ENCODE data around the gene CCDC7.
"Not testable (repeated sequence)": the region's sequence is repeated elsewhere in the genome, so short reads cannot be mapped to it uniquely, and the experiment has no call there.

The CCDC7 gene

DNA sequence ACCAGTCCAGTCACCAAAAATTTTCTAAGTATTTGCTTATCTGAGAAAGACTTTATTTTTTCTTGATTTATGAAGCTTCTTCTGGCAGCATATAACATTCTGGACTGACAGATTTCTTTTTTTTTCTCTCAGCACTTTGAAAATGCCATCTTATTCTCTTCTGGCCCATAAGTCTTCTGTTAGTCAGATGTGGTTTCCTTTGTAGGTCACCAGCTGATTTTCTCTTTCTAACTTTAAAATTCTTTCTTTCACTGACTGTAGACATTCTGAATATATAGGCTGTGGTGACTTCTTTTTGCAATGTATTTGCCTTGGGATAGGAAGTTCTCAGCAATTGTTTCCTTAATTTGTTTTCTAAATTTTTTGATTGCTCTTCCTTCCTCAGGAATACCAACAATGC, 172.5 kb downstream of the CCDC7 start:
- Histone ChIP-seq H3K27ac (ENCODE audit: insufficient read depth, low read depth, low read length, poor library complexity, severe bottlenecking) (no peak overlapping the region), H3K36me3 (ENCODE audit: control insufficient read depth, insufficient read depth, low read length) (no peaks in the 10 kb centered on the region), H3K9me3 (ENCODE audit: control insufficient read depth, low read length) (no peaks in the 10 kb centered on the region), H3K4me1 (ENCODE audit: control insufficient read depth, insufficient read depth, low read length) (no peaks in the 10 kb centered on the region), H3K4me3 (ENCODE audit: insufficient read depth, low read depth, low read length) (no peak overlapping the region), H3K27me3 (ENCODE audit: control insufficient read depth, insufficient read depth, low read length, poor library complexity, severe bottlenecking) (no peaks in the 10 kb centered on the region)

DNA sequence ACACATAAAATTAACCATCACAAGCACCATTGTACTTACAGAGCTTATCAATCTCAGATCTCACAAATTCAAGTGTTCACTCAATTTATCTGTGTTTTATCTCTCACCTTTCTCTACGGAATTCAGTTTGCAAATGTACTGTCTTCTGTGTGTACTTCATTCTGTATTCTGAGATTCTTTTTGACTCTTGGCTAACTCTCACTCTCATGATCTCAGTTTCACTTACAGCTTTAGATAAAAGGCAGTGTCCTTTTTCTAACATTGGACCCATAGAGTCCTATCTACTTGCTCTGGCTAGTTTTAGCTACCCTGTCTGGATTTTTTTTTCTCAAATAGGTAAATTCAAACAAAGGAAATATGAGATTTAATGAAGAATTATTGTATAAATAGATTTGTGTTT, 176.0 kb downstream of the CCDC7 start:
- H3K36me3 ChIP-seq (ENCODE audit: control insufficient read depth, insufficient read depth, low read length) = no peaks in the 10 kb centered on the region
- H3K27ac ChIP-seq (ENCODE audit: insufficient read depth, low read depth, low read length, poor library complexity, severe bottlenecking) = no peak overlapping the region
- no peaks in the 10 kb centered on the region for H3K27me3 ChIP-seq (ENCODE audit: control insufficient read depth, insufficient read depth, low read length, poor library complexity, severe bottlenecking)
- no peaks in the 10 kb centered on the region for H3K4me1 ChIP-seq (ENCODE audit: control insufficient read depth, insufficient read depth, low read length)
- no peaks in the 10 kb centered on the region for H3K9me3 ChIP-seq (ENCODE audit: control insufficient read depth, low read length)
- WGBS, 2 experiments = 50 to 52% methylated on average over 1 of the region's 1 CpG
- no peak overlapping the region for H3K4me3 ChIP-seq (ENCODE audit: insufficient read depth, low read depth, low read length)

DNA sequence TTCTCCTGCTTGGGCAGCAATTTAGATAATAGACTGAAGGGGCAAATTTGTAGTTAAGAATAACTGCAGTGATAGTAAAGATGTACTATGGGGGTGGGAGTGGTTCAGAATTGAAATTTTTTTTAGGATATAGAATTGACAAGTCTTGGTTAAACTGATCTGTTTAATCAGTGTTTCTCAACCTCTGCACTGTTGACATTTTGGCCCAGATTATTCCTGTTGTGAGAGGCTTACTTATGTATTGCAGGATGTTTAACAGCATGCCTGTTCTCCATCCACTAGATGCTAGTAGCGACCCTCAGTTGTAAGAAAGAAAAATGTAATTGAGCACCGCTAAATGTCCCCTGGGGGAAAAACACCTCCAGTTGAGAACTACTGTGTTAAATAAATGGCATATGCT, 176.5 kb downstream of the CCDC7 start:
- Histone ChIP-seq H3K27me3 (ENCODE audit: control insufficient read depth, insufficient read depth, low read length, poor library complexity, severe bottlenecking) (no peaks in the 10 kb centered on the region), H3K36me3 (ENCODE audit: control insufficient read depth, insufficient read depth, low read length) (no peaks in the 10 kb centered on the region), H3K9me3 (ENCODE audit: control insufficient read depth, low read length) (no peaks in the 10 kb centered on the region), H3K4me3 (ENCODE audit: insufficient read depth, low read depth, low read length) (no peak overlapping the region), H3K27ac (ENCODE audit: insufficient read depth, low read depth, low read length, poor library complexity, severe bottlenecking) (no peak overlapping the region), H3K4me1 (ENCODE audit: control insufficient read depth, insufficient read depth, low read length) (no peaks in the 10 kb centered on the region)
- 94 to 97% methylated on average over 2 of the region's 2 CpGs for WGBS, 2 experiments

DNA sequence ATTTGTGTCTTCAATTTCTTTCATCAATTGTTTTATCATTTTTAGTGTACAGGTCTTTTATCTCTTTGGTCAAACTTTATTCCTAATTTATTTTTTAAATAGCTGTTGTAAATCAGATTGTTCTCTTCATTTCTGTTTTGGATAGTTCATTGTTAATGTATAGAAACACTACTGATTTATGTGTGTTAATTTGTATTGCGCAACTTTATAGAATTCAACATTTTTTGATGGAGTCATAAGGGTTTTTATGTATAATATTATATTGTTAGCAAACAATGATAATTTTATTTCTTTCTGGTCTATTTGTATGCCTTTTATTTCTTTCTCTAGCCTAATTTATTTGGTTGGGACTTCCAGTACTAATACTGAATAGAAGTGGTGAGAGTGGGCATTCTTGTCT, 181.2 kb downstream of the CCDC7 start:
- no CpG with 5 or more reads among the region's 1 CpG for WGBS, 2 experiments
- H3K36me3 ChIP-seq (ENCODE audit: control insufficient read depth, insufficient read depth, low read length) = no peaks in the 10 kb centered on the region
- no peaks in the 10 kb centered on the region for H3K9me3 ChIP-seq (ENCODE audit: control insufficient read depth, low read length)
- no peak overlapping the region for H3K27ac ChIP-seq (ENCODE audit: insufficient read depth, low read depth, low read length, poor library complexity, severe bottlenecking)
- no peaks in the 10 kb centered on the region for H3K27me3 ChIP-seq (ENCODE audit: control insufficient read depth, insufficient read depth, low read length, poor library complexity, severe bottlenecking)
- H3K4me1 ChIP-seq (ENCODE audit: control insufficient read depth, insufficient read depth, low read length) = peaks cover 7% of the 10 kb centered on the region
- H3K4me3 ChIP-seq (ENCODE audit: insufficient read depth, low read depth, low read length) = no peak overlapping the region

DNA sequence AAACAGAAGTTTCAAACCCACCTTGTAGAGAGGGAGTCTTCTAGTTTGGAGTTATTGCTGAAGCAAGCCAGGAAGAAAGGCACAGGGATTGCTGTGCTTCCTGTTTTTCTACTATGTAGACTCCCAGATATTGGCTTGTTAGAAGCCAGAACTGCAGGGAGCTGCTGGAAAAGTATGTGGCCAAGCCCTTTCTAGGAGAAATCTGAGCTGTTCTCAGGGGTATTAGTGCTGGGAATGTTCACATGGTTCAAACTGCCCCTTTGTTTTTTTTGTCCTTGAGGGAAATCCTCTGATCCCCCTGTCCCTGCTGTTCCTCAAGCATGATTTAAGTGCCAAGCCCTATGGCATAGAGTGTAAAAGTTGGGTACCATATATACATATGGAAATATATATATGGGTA, 184.0 kb downstream of the CCDC7 start:
- Histone ChIP-seq H3K27ac (ENCODE audit: insufficient read depth, low read depth, low read length, poor library complexity, severe bottlenecking) (peak overlapping the region; percentile 64), H3K4me3 (ENCODE audit: insufficient read depth, low read depth, low read length) (no peak overlapping the region), H3K4me1 (ENCODE audit: control insufficient read depth, insufficient read depth, low read length) (peaks cover 7% of the 10 kb centered on the region), H3K9me3 (ENCODE audit: control insufficient read depth, low read length) (no peaks in the 10 kb centered on the region), H3K36me3 (ENCODE audit: control insufficient read depth, insufficient read depth, low read length) (no peaks in the 10 kb centered on the region), H3K27me3 (ENCODE audit: control insufficient read depth, insufficient read depth, low read length, poor library complexity, severe bottlenecking) (no peaks in the 10 kb centered on the region)

DNA sequence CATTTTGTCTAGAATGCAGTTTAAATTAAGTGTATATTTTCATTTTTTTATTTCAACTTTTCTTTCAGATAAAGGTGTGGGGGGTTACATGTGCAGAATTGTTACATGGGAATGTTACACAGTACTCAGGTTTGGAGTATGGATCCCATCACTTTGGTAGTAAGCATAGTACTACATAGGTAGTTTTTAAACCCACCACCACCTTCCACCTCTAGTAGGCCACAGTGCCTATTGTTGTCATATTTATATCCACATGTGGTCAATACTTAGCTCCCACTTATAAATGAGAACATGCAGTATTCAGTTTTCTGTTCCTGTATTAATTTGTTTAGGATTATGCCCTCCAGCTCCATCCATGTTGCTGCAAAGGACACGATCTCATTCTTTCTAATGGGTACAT, 200.6 kb downstream of the CCDC7 start:
- Histone ChIP-seq H3K27me3 (ENCODE audit: control insufficient read depth, insufficient read depth, low read length, poor library complexity, severe bottlenecking) (no peaks in the 10 kb centered on the region), H3K9me3 (ENCODE audit: control insufficient read depth, low read length) (peaks cover 2% of the 10 kb centered on the region), H3K4me1 (ENCODE audit: control insufficient read depth, insufficient read depth, low read length) (no peaks in the 10 kb centered on the region), H3K36me3 (ENCODE audit: control insufficient read depth, insufficient read depth, low read length) (no peaks in the 10 kb centered on the region), H3K27ac (ENCODE audit: insufficient read depth, low read depth, low read length, poor library complexity, severe bottlenecking) (no peak overlapping the region), H3K4me3 (ENCODE audit: insufficient read depth, low read depth, low read length) (no peak overlapping the region)
- WGBS, 2 experiments = 79 to 100% methylated on average over 1 of the region's 1 CpG

DNA sequence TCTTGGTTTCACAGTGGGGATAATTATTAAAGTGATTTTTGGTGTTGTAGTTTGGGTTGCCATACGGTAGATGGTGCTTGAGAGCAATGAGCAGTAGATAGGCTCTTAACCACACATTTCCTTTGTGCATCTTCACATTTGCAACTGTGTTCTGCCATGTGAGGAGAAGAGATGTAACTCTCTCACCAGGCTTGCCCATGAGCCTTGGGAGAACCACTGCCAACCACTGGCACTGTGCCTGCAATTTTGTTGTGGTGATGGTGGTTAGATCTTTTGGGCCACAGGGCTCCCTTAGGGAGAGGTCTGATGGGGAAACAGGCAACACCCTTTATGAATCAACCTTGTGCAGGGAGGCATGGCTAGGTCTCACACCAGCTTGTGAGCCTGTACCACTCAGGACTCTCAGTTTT, 204.3 kb downstream of the CCDC7 start:
- Histone ChIP-seq H3K9me3 (ENCODE audit: control insufficient read depth, low read length) (no peaks in the 10 kb centered on the region), H3K27me3 (ENCODE audit: control insufficient read depth, insufficient read depth, low read length, poor library complexity, severe bottlenecking) (no peaks in the 10 kb centered on the region), H3K4me3 (ENCODE audit: insufficient read depth, low read depth, low read length) (no peak overlapping the region), H3K4me1 (ENCODE audit: control insufficient read depth, insufficient read depth, low read length) (no peaks in the 10 kb centered on the region), H3K36me3 (ENCODE audit: control insufficient read depth, insufficient read depth, low read length) (no peaks in the 10 kb centered on the region), H3K27ac (ENCODE audit: insufficient read depth, low read depth, low read length, poor library complexity, severe bottlenecking) (no peak overlapping the region)
- WGBS, 2 experiments = 60 to 85% methylated on average over 1 of the region's 1 CpG

DNA sequence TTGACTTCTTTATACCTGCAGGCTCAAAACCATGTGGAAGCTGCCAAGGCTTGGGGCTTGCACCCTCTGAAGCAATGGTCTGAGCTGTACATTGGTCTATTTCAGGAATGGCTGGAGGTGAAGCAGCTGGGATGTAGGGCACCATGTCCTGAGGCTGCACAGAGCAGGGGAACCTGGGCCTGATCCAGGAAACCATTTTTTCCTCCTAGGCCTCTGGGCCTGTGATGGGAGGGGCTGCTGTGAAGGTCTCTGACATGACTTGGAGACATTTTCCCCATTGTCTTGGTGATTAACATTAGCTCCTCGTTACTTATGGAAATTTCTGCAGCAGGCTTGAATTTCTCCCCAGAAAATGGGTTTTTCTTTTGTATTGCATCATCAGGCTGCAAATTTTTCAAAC, 211.5 kb downstream of the CCDC7 start:
- H3K4me1 ChIP-seq (ENCODE audit: control insufficient read depth, insufficient read depth, low read length); H3K27me3 ChIP-seq (ENCODE audit: control insufficient read depth, insufficient read depth, low read length, poor library complexity, severe bottlenecking); H3K9me3 ChIP-seq (ENCODE audit: control insufficient read depth, low read length); H3K27ac ChIP-seq (ENCODE audit: insufficient read depth, low read depth, low read length, poor library complexity, severe bottlenecking); H3K4me3 ChIP-seq (ENCODE audit: insufficient read depth, low read depth, low read length); H3K36me3 ChIP-seq (ENCODE audit: control insufficient read depth, insufficient read depth, low read length): not testable (repeated sequence)
- WGBS, 2 experiments = 47 to 49% methylated on average over 1 of the region's 1 CpG

DNA sequence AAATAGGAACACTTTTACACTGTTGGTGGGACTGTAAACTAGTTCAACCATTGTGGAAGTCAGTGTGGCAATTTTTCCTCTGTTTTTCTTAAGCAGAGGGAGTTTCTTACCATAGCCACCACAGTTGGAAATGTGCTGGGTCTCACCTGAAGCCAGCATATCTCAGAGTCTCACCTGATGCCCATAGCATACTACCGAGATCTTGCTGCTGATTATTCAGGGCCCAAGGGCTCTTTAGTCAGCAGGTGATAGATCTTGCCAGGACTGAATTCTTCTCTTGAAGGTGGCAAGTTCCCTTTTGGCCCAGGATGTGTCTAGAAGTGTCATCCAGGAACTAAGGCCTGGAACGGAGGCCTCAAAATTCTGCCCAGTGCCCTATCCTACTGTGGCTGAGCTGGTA, 215.4 kb downstream of the CCDC7 start:
- no peaks in the 10 kb centered on the region for H3K36me3 ChIP-seq (ENCODE audit: control insufficient read depth, insufficient read depth, low read length)
- WGBS, 2 experiments = 93 to 94% methylated on average over 2 of the region's 2 CpGs
- no peaks in the 10 kb centered on the region for H3K4me1 ChIP-seq (ENCODE audit: control insufficient read depth, insufficient read depth, low read length)
- no peak overlapping the region for H3K4me3 ChIP-seq (ENCODE audit: insufficient read depth, low read depth, low read length)
- no peaks in the 10 kb centered on the region for H3K9me3 ChIP-seq (ENCODE audit: control insufficient read depth, low read length)
- H3K27ac ChIP-seq (ENCODE audit: insufficient read depth, low read depth, low read length, poor library complexity, severe bottlenecking) = no peak overlapping the region
- no peaks in the 10 kb centered on the region for H3K27me3 ChIP-seq (ENCODE audit: control insufficient read depth, insufficient read depth, low read length, poor library complexity, severe bottlenecking)

DNA sequence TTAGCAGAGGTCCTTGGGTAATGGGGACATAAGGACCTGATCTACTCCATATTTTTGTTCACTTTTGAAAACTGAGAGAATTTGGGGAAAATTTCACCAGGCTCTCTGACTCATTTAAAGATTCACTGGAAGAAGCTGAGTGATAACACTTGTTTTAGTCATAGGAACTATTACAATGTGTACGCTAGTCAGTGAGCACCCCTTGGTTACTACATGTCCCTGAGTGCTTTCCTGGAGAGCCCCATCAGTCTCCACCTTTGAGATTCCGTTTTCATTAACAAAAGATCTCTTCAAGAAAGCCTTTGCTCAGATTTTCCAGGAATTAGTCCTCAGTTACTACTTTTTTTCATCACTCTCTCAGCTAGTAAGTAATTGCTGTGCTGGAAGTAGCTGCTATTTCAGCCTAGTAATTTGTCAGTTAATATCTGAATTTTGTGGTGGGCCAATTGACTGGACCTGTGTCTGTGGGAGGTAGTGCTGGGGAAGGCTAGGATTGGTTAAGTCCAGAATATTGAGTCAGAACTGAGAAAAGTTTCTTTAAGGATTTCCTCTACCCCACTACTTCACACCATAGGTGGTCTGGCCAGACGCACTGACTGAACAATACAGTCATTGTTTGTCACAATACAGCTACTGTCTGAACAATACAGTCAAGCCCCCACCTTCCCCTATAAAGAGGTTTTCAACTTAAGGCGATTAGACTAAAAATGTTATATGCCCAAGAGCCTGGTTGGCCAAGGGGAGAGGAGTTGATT, 235.0 kb downstream of the CCDC7 start:
- Histone ChIP-seq H3K27me3 (ENCODE audit: control insufficient read depth, insufficient read depth, low read length, poor library complexity, severe bottlenecking) (no peaks in the 10 kb centered on the region), H3K4me3 (ENCODE audit: insufficient read depth, low read depth, low read length) (no peak overlapping the region), H3K27ac (ENCODE audit: insufficient read depth, low read depth, low read length, poor library complexity, severe bottlenecking) (no peak overlapping the region), H3K36me3 (ENCODE audit: control insufficient read depth, insufficient read depth, low read length) (no peaks in the 10 kb centered on the region), H3K4me1 (ENCODE audit: control insufficient read depth, insufficient read depth, low read length) (no peaks in the 10 kb centered on the region), H3K9me3 (ENCODE audit: control insufficient read depth, low read length) (no peaks in the 10 kb centered on the region)
- WGBS, 2 experiments = 61 to 70% methylated on average over 3 to 4 of the region's 4 CpGs

DNA sequence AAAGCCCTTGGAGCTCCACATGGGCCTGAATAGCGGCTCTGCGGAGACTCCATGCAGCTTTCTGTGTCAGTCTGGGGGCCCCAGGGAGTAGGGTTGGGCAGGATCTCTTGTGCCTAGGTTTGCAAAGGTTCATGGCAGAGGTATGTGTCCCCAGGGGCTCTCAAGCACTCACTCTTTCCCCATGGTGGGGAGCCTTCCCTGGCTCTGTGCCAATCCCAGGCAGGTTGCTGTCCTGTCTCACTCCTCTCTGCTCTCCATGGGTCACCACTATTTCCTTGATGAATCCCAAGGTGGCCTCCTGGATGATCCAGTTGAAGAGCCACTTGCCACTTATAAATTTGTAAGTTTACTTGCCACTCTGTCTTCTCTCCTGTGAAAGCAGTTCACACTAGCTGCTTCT, 238.4 kb downstream of the CCDC7 start:
- 91% methylated on average over 2 of the region's 2 CpGs for WGBS, 2 experiments
- Histone ChIP-seq H3K27me3 (ENCODE audit: control insufficient read depth, insufficient read depth, low read length, poor library complexity, severe bottlenecking) (no peaks in the 10 kb centered on the region), H3K36me3 (ENCODE audit: control insufficient read depth, insufficient read depth, low read length) (no peaks in the 10 kb centered on the region), H3K9me3 (ENCODE audit: control insufficient read depth, low read length) (no peaks in the 10 kb centered on the region), H3K4me1 (ENCODE audit: control insufficient read depth, insufficient read depth, low read length) (no peaks in the 10 kb centered on the region), H3K4me3 (ENCODE audit: insufficient read depth, low read depth, low read length) (no peak overlapping the region), H3K27ac (ENCODE audit: insufficient read depth, low read depth, low read length, poor library complexity, severe bottlenecking) (no peak overlapping the region)

Measured in ectodermal cell (in vitro differentiated cells).